AG04450 (cell line): ENCODE data around the gene SORCS2. TPM values are rescaled to one million over a fixed set of nuclear protein-coding genes. Genes with fewer than 3 reads are reported as not detected.

Experiments used
- CTCF ChIA-PET: fragments of 300-600, 350-600 bp; formaldehyde crosslinking; extraction: SDS; loops from one replicate; lab custom pipeline; 2022; ENCODE audit warnings: antibody characterized with exemption, inconsistent platforms; lab: Charles Lee
- POLR2A ChIA-PET: fragments of 350-600 bp; formaldehyde crosslinking; extraction: SDS; loops from one replicate; lab custom pipeline; 2021; ENCODE audit warnings: antibody characterized with exemption, inconsistent platforms; lab: Yijun Ruan, JAX
- DNase-seq: peaks from one replicate; pipeline ENCODE4 v3.0.0-alpha.2; 2011; ENCODE audit warnings: low read depth, low spot score
- H3K27ac ChIP-seq: one replicate; pipeline ENCODE4 v1.5.1; 2012; ENCODE audit warnings: low read depth, low read length, control low read depth
- H3K27me3 ChIP-seq: one replicate; pipeline ENCODE4 v1.6.0; 2012; ENCODE audit warnings: low read length; ENCODE audit not compliant: control insufficient read depth, insufficient read depth
- H3K4me3 ChIP-seq: 2 replicates; pipeline ENCODE4 v1.5.1; 2011; ENCODE audit warnings: mild to moderate bottlenecking, low read depth, low read length, control low read depth
- H3K9me3 ChIP-seq: 2 replicates; pipeline ENCODE4 v1.5.1; 2012; ENCODE audit warnings: low read length; ENCODE audit not compliant: control insufficient read depth, insufficient read depth
- CTCF ChIP-seq: IDR thresholded peaks from 2 replicates; pipeline ENCODE4 v1.5.1; 2011; ENCODE audit warnings: low read depth, low read length, control low read depth, inconsistent platforms
- polyA plus RNA-seq: library from polyadenylated mRNA; depleted of rRNA; stranded (reverse); fragments of >200 nt; gene quantifications from 2 replicates; pipeline ENCODE4 v1.2.3, GENCODE V29; 2011

SORCS2 gene
- polyA plus RNA-seq, 1 experiment, result 0.29 TPM

- no peak for DNase-seq
- CTCF ChIA-PET, result no interaction called here
- Histone ChIP-seq H3K4me3 (no peak overlapping the region), H3K27ac (no peak overlapping the region), H3K27me3 (peaks cover 10% of the 10 kb centered on the region), H3K9me3 (peaks cover 28% of the 10 kb centered on the region)
- POLR2A ChIA-PET, result no interaction called here
- TF ChIP-seq CTCF, result no peak
These were observed 148.5 kb downstream of the SORCS2 start for GRCh38 chr4:7340553-7341433.

- ChIA-PET POLR2A (no interaction called here), CTCF (no interaction called here)
- H3K27ac ChIP-seq, result no peak overlapping the region
- H3K4me3 ChIP-seq, result no peak overlapping the region
- DNase-seq, result no peak
- H3K27me3 ChIP-seq, result peaks cover 18% of the 10 kb centered on the region
- no peak for TF ChIP-seq CTCF
- H3K9me3 ChIP-seq, result peaks cover 28% of the 10 kb centered on the region
These were observed 149.3 kb downstream of the SORCS2 start for GRCh38 chr4:7341491-7342222.

- Histone ChIP-seq H3K9me3 (peaks cover 23% of the 10 kb centered on the region), H3K27ac (no peak overlapping the region), H3K4me3 (no peak overlapping the region), H3K27me3 (peaks cover 15% of the 10 kb centered on the region)
- no peak for DNase-seq
- ChIA-PET CTCF (no interaction called here), POLR2A (no interaction called here)
- TF ChIP-seq CTCF, result no peak
These were observed 150.1 kb downstream of the SORCS2 start for GRCh38 chr4:7342223-7343080.

- Histone ChIP-seq H3K27me3 (peaks cover 15% of the 10 kb centered on the region), H3K27ac (no peak overlapping the region), H3K4me3 (no peak overlapping the region), H3K9me3 (peaks cover 20% of the 10 kb centered on the region)
- no peak for DNase-seq
- ChIA-PET CTCF (no interaction called here), POLR2A (no interaction called here)
- no peak for TF ChIP-seq CTCF
These were observed 150.8 kb downstream of the SORCS2 start for GRCh38 chr4:7343081-7343655.
